Esophagus (tissue), 2 donors: ENCODE data around the gene GREB1. TPM values are rescaled to one million over a fixed set of nuclear protein-coding genes. Genes with fewer than 3 reads are reported as not detected.

Source experiments
- H3K27ac ChIP-seq, 2 donors: one replicate each; pipeline ENCODE4 v1.5.1; 2013; ENCODE audit warnings: low read depth in 2 of 2, mild to moderate bottlenecking in 2 of 2, inconsistent platforms in 1 of 2, low read length in 1 of 2, moderate library complexity in 1 of 2
- H3K27me3 ChIP-seq, 2 donors: one replicate each; pipeline ENCODE4 v1.6.1; 2013; ENCODE audit warnings: low read length in 2 of 2, control low read depth in 1 of 2, mild to moderate bottlenecking in 1 of 2; ENCODE audit not compliant: insufficient read depth in 2 of 2, control insufficient read depth in 1 of 2
- H3K36me3 ChIP-seq, 2 donors: one replicate each; pipeline ENCODE4 v1.6.1; 2013; ENCODE audit warnings: low read length in 1 of 2; ENCODE audit not compliant: control insufficient read depth in 2 of 2, insufficient read depth in 2 of 2
- H3K4me1 ChIP-seq, 2 donors: one replicate each; pipeline ENCODE4 v1.6.1; 2013; ENCODE audit warnings: low read length in 1 of 2; ENCODE audit not compliant: control insufficient read depth in 2 of 2, insufficient read depth in 2 of 2
- H3K4me3 ChIP-seq, 2 donors: one replicate each; pipeline ENCODE4 v1.5.1; 2013; ENCODE audit warnings: low read length in 2 of 2, mild to moderate bottlenecking in 2 of 2, low read depth in 1 of 2, moderate library complexity in 1 of 2
- H3K9me3 ChIP-seq, 2 donors: one replicate each; pipeline ENCODE4 v1.6.1; 2013; ENCODE audit warnings: mild to moderate bottlenecking in 2 of 2, low read depth in 1 of 2, low read length in 1 of 2, moderate library complexity in 1 of 2; ENCODE audit not compliant: control insufficient read depth in 2 of 2, insufficient read depth in 1 of 2
- WGBS, 2 donors: extraction: QIAGEN DNeasy Blood & Tissue Kit; methylation state at CpG; one replicate each; pipeline ENCODE4 v1.1.7; 2013; 5-methylcytosine and 5-hydroxymethylcytosine counted together
- polyA plus RNA-seq, 2 donors: library from polyadenylated mRNA; stranded (reverse); fragments of 200-250 nt; gene quantifications; one replicate each; pipeline ENCODE4 v1.2.3, GENCODE V29; 2013
- donor health status: healthy with polysubstance abuse.
- donor health status: Bipolar disorder and iron deficiency.

Gene GREB1
- polyA plus RNA-seq, 2 donors: 0.15 to 0.16 TPM

GRCh38 chr2:11578081-11578948 lies 44.5 kb downstream of the GREB1 start:
- WGBS, 2 donors: 83 to 87% methylated on average over 22 of the region's 22 CpGs
- H3K27me3 ChIP-seq: no peaks in the 10 kb centered on the region
- no peak overlapping the region for H3K4me3 ChIP-seq
- H3K27ac ChIP-seq: no peak overlapping the region
- no peaks in the 10 kb centered on the region for H3K9me3 ChIP-seq
- H3K36me3 ChIP-seq: no peaks in the 10 kb centered on the region
- H3K4me1 ChIP-seq: peaks cover 0 to 2% of the 10 kb centered on the region in 2 donors

DNA sequence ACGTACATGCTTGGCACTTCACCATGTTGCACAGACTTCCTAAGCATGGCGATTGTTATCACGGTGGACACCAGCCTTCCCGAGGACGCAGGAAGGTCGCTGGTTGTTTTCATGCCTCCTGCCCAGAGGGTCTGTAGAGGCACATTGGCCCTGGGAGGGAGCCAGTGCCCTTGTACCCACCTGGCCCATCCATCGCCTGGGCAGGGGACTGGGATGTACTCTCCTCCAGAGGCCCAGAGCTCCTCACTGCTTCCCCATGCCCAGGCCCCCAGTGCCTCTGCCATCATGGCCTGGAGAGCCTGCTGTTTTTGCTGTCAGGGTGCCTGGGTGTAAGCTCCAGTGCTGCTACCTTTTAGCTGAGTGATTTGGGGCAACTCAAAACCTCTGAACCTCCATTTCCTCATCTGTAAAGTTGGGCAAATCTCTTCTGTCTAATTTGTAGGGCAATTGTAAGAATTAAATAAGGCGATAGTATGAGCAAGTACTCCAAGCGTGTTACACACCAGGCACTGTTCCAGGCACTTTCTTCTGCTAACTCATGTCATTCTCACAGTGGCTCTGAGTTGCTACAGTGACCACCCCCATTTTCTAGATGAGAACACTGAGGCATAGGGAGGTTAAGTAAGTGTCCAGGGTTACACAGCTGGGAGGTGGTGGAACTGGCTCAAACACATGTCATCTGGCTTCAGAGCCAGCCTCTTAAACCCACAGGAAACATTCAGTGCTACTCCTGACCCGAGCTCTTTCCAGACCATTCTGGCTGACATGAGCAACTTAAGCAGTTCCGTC lies 45.3 kb downstream of the GREB1 start:
- Histone ChIP-seq H3K4me1 (peaks cover 0 to 2% of the 10 kb centered on the region in 2 donors), H3K4me3 (no peak overlapping the region), H3K27ac (no peak overlapping the region), H3K36me3 (no peaks in the 10 kb centered on the region), H3K27me3 (no peaks in the 10 kb centered on the region), H3K9me3 (no peaks in the 10 kb centered on the region)
- 92 to 95% methylated on average over 11 of the region's 11 CpGs for WGBS, 2 donors

DNA sequence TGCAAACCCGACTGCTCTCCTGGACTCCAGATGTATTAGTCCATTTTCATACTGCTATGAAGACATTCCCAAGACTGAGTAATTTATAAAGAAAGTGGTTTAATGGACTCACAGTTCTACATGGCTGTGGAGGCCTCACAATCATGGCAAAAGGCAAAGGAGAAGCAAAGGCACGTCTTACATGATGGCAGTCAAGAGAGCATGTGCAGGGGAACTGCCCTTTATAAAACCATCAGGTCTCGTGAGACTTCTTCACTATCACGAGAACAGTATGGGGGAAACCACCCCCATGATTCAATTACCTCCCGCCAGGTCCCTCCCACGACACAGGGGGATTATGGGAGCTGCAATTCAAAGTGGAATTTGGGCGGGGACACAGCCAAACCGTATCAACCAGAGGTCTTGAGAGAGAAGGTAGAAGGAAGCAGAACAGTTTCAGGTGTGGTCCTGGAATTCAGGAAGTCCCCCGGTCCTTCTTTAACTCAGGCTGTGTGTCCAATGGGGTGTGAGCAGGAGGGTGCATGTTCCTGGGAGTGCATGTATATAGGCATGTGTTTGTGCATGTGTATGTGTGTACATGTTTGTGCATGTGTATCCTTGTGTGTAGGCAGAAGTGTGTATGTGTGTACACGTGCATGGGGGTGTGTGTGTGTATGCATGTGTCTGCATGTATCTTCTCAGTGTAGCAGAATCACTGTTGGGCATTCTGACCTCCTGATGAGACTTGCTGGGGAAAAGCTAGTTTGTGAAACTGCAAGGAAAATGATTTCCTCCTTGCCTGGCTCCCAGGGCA lies 46.2 kb downstream of the GREB1 start:
- H3K27me3 ChIP-seq: no peaks in the 10 kb centered on the region

GRCh38 chr2:11580697-11581096 lies 46.9 kb downstream of the GREB1 start:
- WGBS, 2 donors: 88 to 90% methylated on average over 12 of the region's 12 CpGs
- no peaks in the 10 kb centered on the region for H3K9me3 ChIP-seq
- H3K4me3 ChIP-seq: no peak overlapping the region
- peaks cover 0 to 2% of the 10 kb centered on the region in 2 donors for H3K4me1 ChIP-seq
- H3K27ac ChIP-seq: no peak overlapping the region
- no peaks in the 10 kb centered on the region for H3K27me3 ChIP-seq
- no peaks in the 10 kb centered on the region for H3K36me3 ChIP-seq

More for the DNA sequence above, 46.2 kb downstream of the GREB1 start:
- no peak overlapping the region for H3K27ac ChIP-seq
- H3K36me3 ChIP-seq: no peaks in the 10 kb centered on the region
- peaks cover 0 to 2% of the 10 kb centered on the region in 2 donors for H3K4me1 ChIP-seq
- WGBS, 2 donors: 72% methylated on average over 10 of the region's 10 CpGs
- no peak overlapping the region for H3K4me3 ChIP-seq
- H3K9me3 ChIP-seq: no peaks in the 10 kb centered on the region

GRCh38 chr2:11581124-11581796 lies 47.4 kb downstream of the GREB1 start:
- 91 to 92% methylated on average over 9 of the region's 9 CpGs for WGBS, 2 donors
- Histone ChIP-seq H3K36me3 (no peaks in the 10 kb centered on the region), H3K27ac (no peak overlapping the region)

GRCh38 chr2:11581797-11582611 lies 48.2 kb downstream of the GREB1 start:
- no peak overlapping the region for H3K4me3 ChIP-seq
- H3K36me3 ChIP-seq: no peaks in the 10 kb centered on the region
- 77 to 78% methylated on average over 19 of the region's 19 CpGs for WGBS, 2 donors
- no peak overlapping the region for H3K27ac ChIP-seq
- H3K27me3 ChIP-seq: no peaks in the 10 kb centered on the region
- no peaks in the 10 kb centered on the region for H3K9me3 ChIP-seq
- H3K4me1 ChIP-seq: peaks cover 0 to 2% of the 10 kb centered on the region in 2 donors

More at GRCh38 chr2:11581124-11581796, 47.4 kb downstream of the GREB1 start:
- H3K4me1 ChIP-seq: peaks cover 0 to 2% of the 10 kb centered on the region in 2 donors
- no peaks in the 10 kb centered on the region for H3K27me3 ChIP-seq
- no peak overlapping the region for H3K4me3 ChIP-seq
- H3K9me3 ChIP-seq: no peaks in the 10 kb centered on the region

- no peak overlapping the region for H3K27ac ChIP-seq
- WGBS, 2 donors: 74 to 76% methylated on average over 11 of the region's 11 CpGs
- no peak overlapping the region for H3K4me3 ChIP-seq
- no peaks in the 10 kb centered on the region for H3K9me3 ChIP-seq
- H3K36me3 ChIP-seq: no peaks in the 10 kb centered on the region
- H3K27me3 ChIP-seq: no peaks in the 10 kb centered on the region
- H3K4me1 ChIP-seq: peaks cover 0 to 2% of the 10 kb centered on the region in 2 donors
Measured at GRCh38 chr2:11582612-11582861, 48.7 kb downstream of the GREB1 start.

DNA sequence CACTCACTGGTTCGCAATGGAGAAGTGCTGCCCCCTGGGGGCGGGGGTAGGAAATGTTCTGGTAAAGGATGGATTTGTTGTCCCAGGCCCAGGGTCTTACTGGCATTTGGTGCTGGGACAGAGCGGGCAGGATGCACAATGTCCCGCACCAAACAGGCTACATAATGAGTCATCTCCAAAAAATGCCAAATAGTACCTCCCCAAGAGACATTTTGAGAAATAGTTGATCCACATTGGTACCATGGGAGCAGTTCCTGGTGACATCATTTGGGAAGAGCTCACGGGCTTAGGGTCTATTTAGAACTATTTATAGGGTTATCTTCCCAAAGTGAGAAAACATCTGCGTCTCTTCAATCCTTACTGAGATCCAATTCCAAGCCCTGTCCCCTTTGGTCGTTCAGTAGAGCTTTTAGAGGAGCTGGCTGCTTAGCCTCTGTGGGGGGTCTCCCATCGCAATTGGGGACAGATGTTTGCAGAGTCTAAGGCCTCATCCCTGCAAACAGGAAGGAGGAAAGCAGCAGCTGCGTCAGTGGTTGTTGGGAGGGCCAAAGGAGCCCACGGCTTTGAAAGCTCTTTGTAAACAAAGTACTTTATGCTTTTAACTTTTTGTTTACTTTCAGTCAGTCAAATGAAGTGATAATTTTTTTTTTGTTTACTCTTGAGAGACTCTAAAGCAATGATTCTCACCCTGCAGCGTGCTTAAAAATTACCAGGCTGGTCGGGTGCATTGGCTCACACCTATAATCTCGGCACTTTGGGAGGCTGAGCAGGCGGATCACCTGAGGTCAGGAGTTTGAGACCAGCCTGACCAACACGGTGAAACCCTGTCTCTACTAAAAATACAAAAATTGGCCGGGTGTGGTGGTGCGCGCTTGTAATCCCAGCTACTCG lies 49.3 kb downstream of the GREB1 start:
- Histone ChIP-seq H3K27me3 (no peaks in the 10 kb centered on the region), H3K4me3 (no peak overlapping the region), H3K27ac (no peak overlapping the region), H3K9me3 (no peaks in the 10 kb centered on the region), H3K36me3 (no peaks in the 10 kb centered on the region), H3K4me1 (peaks cover 0 to 2% of the 10 kb centered on the region in 2 donors)
- 39 to 43% methylated on average over 19 of the region's 19 CpGs for WGBS, 2 donors
